A673 (cell line): ENCODE data around the gene ZNF107. TPM values are rescaled to one million over a fixed set of nuclear protein-coding genes. Genes with fewer than 3 reads are reported as not detected.
A peak's percentile ranks its signal among the peaks of the same experiment; 100 is the strongest.
"Not testable (repeated sequence)": the region's sequence is repeated elsewhere in the genome, so short reads cannot be mapped to it uniquely, and the experiment has no call there.

ENCODE experiments used
- BruUV-seq: library from RNA; stranded (reverse); fragments of 400-500 nt; replicated peaks from 2 replicates; lab custom pipeline; 2021; lab: Mats Ljungman, UMichigan
- CTCF ChIA-PET: fragments of 300-600 bp; sonication (Branson Sonifier 250); formaldehyde crosslinking; loops from one replicate; lab custom pipeline; 2022; ENCODE audit warnings: antibody characterized with exemption; lab: Charles Lee
- POLR2A ChIA-PET: fragments of 300-600 bp; sonication (Branson Sonifier 250); formaldehyde crosslinking; loops from one replicate; lab custom pipeline; 2022; ENCODE audit warnings: antibody characterized with exemption; ENCODE audit not compliant: low non-redundant PET; lab: Charles Lee
- DNase-seq: peaks from one replicate; pipeline ENCODE4 v3.0.0-alpha.2; 2015; ENCODE audit warnings: low spot score
- H3K27ac ChIP-seq: fragments of 200-600 bp; sonication (generic); 2 replicates; pipeline ENCODE4 v1.5.1; 2016; ENCODE audit warnings: mixed run types, low read depth, mild to moderate bottlenecking, mixed read lengths, antibody characterized with exemption, low read length; ENCODE audit not compliant: poor library complexity, severe bottlenecking
- H3K27me3 ChIP-seq: fragments of 200-600 bp; sonication (generic); replicated peaks from 2 replicates; pipeline ENCODE4 v1.6.1; 2017; ENCODE audit warnings: mixed run types, low read depth, mild to moderate bottlenecking, mixed read lengths, antibody characterized with exemption, low read length; ENCODE audit not compliant: insufficient read depth, poor library complexity
- H3K36me3 ChIP-seq: fragments of 200-600 bp; sonication (generic); 2 replicates; pipeline ENCODE4 v1.6.1; 2016; ENCODE audit warnings: mixed run types, mild to moderate bottlenecking, mixed read lengths, antibody characterized with exemption, low read length; ENCODE audit not compliant: insufficient read depth, poor library complexity, severe bottlenecking
- H3K4me1 ChIP-seq: fragments of 200-600 bp; sonication (generic); 2 replicates; pipeline ENCODE4 v1.6.1; 2017; ENCODE audit warnings: mixed run types, mild to moderate bottlenecking, mixed read lengths, antibody characterized with exemption, low read length; ENCODE audit not compliant: insufficient read depth, poor library complexity, severe bottlenecking
- H3K4me3 ChIP-seq: fragments of 200-600 bp; sonication (generic); 2 replicates; pipeline ENCODE4 v1.5.1; 2016; ENCODE audit warnings: low read depth, mixed run types, mild to moderate bottlenecking, mixed read lengths, low read length; ENCODE audit not compliant: poor library complexity, severe bottlenecking
- H3K9me3 ChIP-seq: fragments of 200-600 bp; sonication (generic); 2 replicates; pipeline ENCODE4 v1.6.1; 2016; ENCODE audit warnings: mixed run types, low read depth, mild to moderate bottlenecking, mixed read lengths, antibody characterized with exemption, low read length; ENCODE audit not compliant: poor library complexity, severe bottlenecking
- EZH2 ChIP-seq: fragments of 200-600 bp; sonication (generic); IDR thresholded peaks from 2 replicates; pipeline ENCODE4 v1.6.1; 2017; ENCODE audit warnings: borderline replicate concordance, low read depth, mild to moderate bottlenecking, mixed read lengths, antibody characterized with exemption, low read length; ENCODE audit not compliant: poor library complexity, severe bottlenecking
- intact Hi-C: fragments of 100-400 bp; cut with micrococcal nuclease; formaldehyde crosslinking; loops from one replicate; pipeline ENCODE4 v1.10.0; 2022; ENCODE audit not compliant: unreplicated experiment
- total RNA-seq: library from RNA; stranded (reverse); gene quantifications from 2 replicates; pipeline ENCODE4 v1.2.3, GENCODE V29; 2021
- TF ChIP-seq, protein P1 (sequence below): fragments of 300-800, 200-600 bp; sonication (generic); conservative IDR thresholded peaks from 2 replicates; pipeline ENCODE4 v1.5.1; 2017; ENCODE audit warnings: low read depth, mild to moderate bottlenecking, antibody characterized with exemption, low read length, moderate library complexity, mixed read lengths

Gene ZNF107
- total RNA-seq, 1 experiment from 2014 or later, result 8.3 TPM

DNA sequence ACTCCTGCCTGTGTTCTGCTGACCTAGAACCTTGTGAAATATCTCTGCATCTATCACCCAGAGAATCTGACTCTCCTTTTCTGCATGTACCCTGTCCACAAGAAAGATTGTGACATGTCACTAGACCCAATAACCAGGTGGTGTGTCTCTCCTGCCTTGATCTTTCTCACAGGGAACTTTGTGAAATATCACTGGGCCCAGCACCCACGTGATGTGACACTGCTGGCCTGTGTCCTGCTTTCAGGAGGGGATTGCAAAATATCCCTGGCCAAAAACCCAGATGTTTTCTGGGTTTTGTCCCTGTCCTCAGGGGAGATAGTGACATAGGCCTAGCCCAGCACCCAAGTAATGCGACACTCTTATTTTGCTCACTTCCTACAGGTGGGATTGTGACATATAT lies 10.1 kb upstream of the ZNF107 start:
- intact Hi-C loops, result no loop called here
- BruUV-seq, result no TSS peak

DNA sequence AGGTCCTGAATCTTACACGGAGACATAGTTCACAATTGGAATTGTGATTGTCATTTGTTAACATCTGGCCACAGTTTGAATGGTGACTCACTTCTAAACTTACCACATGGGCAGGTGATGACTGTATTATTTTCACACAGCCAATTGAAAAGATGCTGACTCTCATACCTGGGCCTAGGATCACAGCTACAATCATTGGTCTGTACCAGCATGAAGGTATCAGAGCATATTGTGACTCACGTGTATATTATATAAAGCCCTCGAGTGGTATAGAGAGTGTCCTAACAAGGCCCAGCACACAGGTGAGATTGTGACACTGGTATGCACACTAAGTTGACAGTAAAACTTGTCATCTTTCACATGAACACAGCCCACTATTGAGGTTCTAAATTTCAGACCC lies 9.4 kb upstream of the ZNF107 start:
- Histone ChIP-seq H3K27me3 (no peaks in the 10 kb centered on the region), H3K27ac (no peak overlapping the region), H3K36me3 (no peaks in the 10 kb centered on the region), H3K4me3 (no peak overlapping the region), H3K9me3 (no peaks in the 10 kb centered on the region), H3K4me1 (no peaks in the 10 kb centered on the region)
- TF ChIP-seq EZH2, result no peak
- TF ChIP-seq, protein P1, sequence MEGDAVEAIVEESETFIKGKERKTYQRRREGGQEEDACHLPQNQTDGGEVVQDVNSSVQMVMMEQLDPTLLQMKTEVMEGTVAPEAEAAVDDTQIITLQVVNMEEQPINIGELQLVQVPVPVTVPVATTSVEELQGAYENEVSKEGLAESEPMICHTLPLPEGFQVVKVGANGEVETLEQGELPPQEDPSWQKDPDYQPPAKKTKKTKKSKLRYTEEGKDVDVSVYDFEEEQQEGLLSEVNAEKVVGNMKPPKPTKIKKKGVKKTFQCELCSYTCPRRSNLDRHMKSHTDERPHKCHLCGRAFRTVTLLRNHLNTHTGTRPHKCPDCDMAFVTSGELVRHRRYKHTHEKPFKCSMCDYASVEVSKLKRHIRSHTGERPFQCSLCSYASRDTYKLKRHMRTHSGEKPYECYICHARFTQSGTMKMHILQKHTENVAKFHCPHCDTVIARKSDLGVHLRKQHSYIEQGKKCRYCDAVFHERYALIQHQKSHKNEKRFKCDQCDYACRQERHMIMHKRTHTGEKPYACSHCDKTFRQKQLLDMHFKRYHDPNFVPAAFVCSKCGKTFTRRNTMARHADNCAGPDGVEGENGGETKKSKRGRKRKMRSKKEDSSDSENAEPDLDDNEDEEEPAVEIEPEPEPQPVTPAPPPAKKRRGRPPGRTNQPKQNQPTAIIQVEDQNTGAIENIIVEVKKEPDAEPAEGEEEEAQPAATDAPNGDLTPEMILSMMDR, result no peak
- intact Hi-C loops, result no loop called here
- no TSS peak for BruUV-seq
- CTCF ChIA-PET, result no interaction called here
- POLR2A ChIA-PET, result no interaction called here
- DNase-seq, result no peak

More for the DNA sequence above, 10.1 kb upstream of the ZNF107 start:
- ChIA-PET CTCF (no interaction called here), POLR2A (no interaction called here)
- Histone ChIP-seq H3K27ac (no peak overlapping the region), H3K4me3 (no peak overlapping the region), H3K27me3 (no peaks in the 10 kb centered on the region), H3K9me3 (no peaks in the 10 kb centered on the region), H3K4me1 (no peaks in the 10 kb centered on the region), H3K36me3 (no peaks in the 10 kb centered on the region)
- TF ChIP-seq EZH2, result no peak
- TF ChIP-seq, protein P1, result no peak
- no peak for DNase-seq

DNA sequence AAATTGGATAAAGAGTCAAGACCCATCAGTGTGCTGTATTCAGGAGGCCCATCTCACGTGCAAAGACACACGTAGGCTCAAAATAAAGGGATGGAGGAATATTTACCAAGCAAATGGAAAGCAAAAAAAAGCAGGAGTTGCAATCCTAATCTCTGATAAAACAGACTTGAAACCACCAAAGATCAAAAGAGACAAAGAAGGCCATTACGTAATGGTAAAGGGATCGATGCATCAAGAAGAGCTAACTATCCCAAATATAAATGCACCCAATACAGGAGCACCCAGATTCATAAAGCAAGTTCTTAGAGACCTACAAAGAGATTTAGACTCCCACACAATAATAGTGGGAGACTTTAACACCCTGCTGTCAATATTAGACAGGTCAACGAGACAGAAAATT lies 3.8 kb upstream of the ZNF107 start:
- CTCF ChIA-PET, BruUV-seq, intact Hi-C loops, H3K27me3 ChIP-seq, POLR2A ChIA-PET, H3K4me1 ChIP-seq, DNase-seq, H3K36me3 ChIP-seq, H3K4me3 ChIP-seq, H3K27ac ChIP-seq, H3K9me3 ChIP-seq: not testable (repeated sequence)

DNA sequence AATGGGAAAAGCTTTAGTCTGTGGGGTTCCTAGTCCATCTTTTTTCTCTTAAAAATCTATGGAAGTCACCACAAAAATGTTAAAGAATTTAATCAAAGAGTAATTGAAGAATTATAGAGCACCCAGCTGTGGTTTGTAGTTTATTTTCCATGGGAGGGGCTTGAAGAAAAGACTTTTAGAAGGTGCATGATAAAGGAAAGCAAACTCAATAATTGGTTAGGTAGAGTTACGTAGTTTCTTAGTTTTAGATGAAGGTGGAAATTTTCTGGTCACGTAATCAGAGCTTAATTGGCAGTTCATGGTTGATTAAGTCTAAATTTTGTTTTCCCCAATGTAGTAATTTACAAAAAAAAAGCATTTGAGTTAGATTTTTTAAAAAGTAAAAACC lies 724 bp downstream of the ZNF107 start:
- Histone ChIP-seq H3K36me3 (peaks cover 6% of the 10 kb centered on the region), H3K9me3 (no peaks in the 10 kb centered on the region), H3K27me3 (no peaks in the 10 kb centered on the region), H3K4me3 (peak overlapping the region; percentile 99), H3K4me1 (peaks cover 12% of the 10 kb centered on the region), H3K27ac (peak overlapping the region; percentile 86)
- BruUV-seq, result TSS peak; percentile 74
- TF ChIP-seq EZH2, result no peak
- TF ChIP-seq, protein P1, result no peak
- POLR2A ChIA-PET, result no interaction called here
- CTCF ChIA-PET, result no interaction called here
- DNase-seq, result no peak
- intact Hi-C loops, result no loop called here
